ENCODE results near the gene AKTIP.

AKTIP gene

DNA sequence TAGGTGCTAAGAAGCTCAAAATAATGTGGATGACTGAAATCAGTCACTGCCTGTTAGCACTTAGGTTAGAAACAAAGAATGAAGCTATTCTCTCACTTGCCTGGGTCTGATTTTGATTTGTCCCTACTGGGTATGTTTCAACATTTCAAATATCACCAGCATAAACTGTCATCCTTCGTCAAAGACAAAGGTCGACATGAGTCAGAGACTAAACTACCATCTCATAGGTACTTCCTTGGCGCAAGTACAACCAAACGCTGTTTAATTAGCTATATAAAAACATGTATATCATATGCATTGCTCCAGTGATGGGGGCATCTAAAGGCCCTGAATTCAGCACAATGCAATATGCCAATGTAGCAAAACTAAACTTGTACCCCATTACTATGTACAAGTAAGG, 4.0 kb downstream of the AKTIP start:
- Histone ChIP-seq H3K27me3 (ENCODE audit: control insufficient read depth, insufficient read depth, low read length) (no peaks in the 10 kb centered on the region), H3K9ac (ENCODE audit: low read length) (no peak overlapping the region), H3K9me3 (ENCODE audit: control insufficient read depth, low read depth, low read length) (no peaks in the 10 kb centered on the region), H3K36me3 (ENCODE audit: control insufficient read depth, low read depth, low read length) (peaks cover 33% of the 10 kb centered on the region), H3K27ac (ENCODE audit: low read length) (no peak overlapping the region), H3K4me1 (ENCODE audit: control insufficient read depth, low read depth, low read length) (peaks cover 5% of the 10 kb centered on the region), H3K4me3 (ENCODE audit: low read length) (no peak overlapping the region)

DNA sequence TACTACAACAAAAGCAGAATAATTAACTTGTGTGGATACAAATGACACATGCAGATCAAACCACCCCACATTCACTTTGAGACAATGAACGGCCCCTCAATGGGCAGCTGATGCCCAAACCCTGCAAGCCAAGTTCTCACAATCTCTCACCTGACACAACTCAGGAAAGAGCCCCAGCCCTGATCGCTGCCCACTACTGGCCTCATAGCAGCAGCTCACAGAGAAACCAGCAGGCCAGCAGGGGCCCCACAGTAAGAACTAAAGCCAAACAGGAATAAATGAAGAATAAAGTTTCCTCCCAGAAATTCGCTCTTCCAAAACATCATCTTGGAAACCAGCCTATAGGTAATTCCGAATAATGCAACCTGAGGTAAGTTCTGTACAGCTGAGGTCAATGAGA, 7.7 kb downstream of the AKTIP start:
- Histone ChIP-seq H3K4me1 (ENCODE audit: control insufficient read depth, low read depth, low read length) (no peaks in the 10 kb centered on the region), H3K36me3 (ENCODE audit: control insufficient read depth, low read depth, low read length) (peaks cover 60% of the 10 kb centered on the region), H3K9me3 (ENCODE audit: control insufficient read depth, low read depth, low read length) (no peaks in the 10 kb centered on the region), H3K27me3 (ENCODE audit: control insufficient read depth, insufficient read depth, low read length) (no peaks in the 10 kb centered on the region), H3K27ac (ENCODE audit: low read length) (no peak overlapping the region), H3K9ac (ENCODE audit: low read length) (no peak overlapping the region), H3K4me3 (ENCODE audit: low read length) (no peak overlapping the region)

DNA sequence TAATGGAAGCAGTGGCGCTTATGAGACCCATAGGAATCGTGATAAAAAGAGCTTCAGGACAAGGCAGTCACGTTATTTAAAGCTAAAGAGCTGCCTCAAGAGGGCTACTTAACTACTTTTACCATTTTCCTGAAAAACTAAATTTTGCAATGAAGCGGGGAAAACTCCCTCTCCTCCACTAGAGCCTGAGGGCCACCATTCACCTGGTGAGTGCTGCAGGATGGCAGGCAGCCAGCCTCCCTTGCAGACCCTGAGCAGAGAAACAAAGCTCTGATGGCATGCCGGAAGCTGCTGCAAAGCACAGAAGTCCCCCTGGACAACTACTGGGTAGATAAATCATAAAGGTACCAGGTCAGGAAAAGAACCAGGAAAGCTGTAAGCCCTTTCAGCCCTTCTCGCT, 8.4 kb downstream of the AKTIP start:
- H3K9me3 ChIP-seq (ENCODE audit: control insufficient read depth, low read depth, low read length), result no peaks in the 10 kb centered on the region
- peaks cover 64% of the 10 kb centered on the region for H3K36me3 ChIP-seq (ENCODE audit: control insufficient read depth, low read depth, low read length)
- no peak overlapping the region for H3K27ac ChIP-seq (ENCODE audit: low read length)

DNA sequence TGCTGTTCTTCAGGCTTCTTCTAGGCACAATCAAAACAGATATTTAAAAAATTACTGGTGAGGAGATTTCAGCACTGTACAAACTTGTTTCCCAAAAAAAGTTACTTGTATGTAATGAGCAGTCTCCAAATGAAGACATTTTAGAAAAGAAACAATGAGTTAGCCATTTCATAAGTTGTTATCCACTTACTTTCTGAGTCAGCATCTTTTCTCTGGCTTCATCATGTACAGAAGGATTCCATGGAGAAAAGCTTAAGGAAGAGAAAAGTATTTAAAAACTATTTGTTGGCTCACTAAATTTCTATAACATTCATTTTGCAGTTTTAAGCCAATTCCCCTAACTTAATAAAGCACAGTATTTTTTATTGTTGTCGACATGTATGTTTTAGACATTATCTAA, 10.5 kb downstream of the AKTIP start:
- peaks cover 59% of the 10 kb centered on the region for H3K36me3 ChIP-seq (ENCODE audit: control insufficient read depth, low read depth, low read length)

More for the DNA sequence above, 8.4 kb downstream of the AKTIP start:
- Histone ChIP-seq H3K4me3 (ENCODE audit: low read length) (no peak overlapping the region), H3K4me1 (ENCODE audit: control insufficient read depth, low read depth, low read length) (no peaks in the 10 kb centered on the region), H3K27me3 (ENCODE audit: control insufficient read depth, insufficient read depth, low read length) (no peaks in the 10 kb centered on the region), H3K9ac (ENCODE audit: low read length) (no peak overlapping the region)

DNA sequence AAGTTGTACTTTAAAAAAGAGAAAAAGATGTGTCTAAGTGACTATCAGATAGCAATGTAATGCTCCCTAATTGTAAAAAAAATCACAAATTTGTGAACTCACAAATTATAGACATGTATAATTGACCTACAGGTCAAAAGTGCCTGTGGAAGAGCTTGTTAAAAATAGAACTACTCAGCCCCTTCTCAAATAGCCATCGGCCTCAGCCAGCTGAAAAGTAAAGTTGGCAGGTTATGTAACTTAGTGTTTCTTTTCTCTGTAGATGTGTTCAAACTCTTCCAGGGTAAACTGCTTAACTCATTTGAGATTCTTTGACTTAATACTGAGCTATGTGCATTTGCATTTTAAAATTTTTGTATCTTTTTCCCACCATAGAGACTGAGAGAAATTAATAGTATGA, 13.3 kb downstream of the AKTIP start:
- Histone ChIP-seq H3K4me1 (ENCODE audit: control insufficient read depth, low read depth, low read length) (no peaks in the 10 kb centered on the region), H3K9me3 (ENCODE audit: control insufficient read depth, low read depth, low read length) (no peaks in the 10 kb centered on the region), H3K9ac (ENCODE audit: low read length) (no peak overlapping the region), H3K4me3 (ENCODE audit: low read length) (no peak overlapping the region), H3K36me3 (ENCODE audit: control insufficient read depth, low read depth, low read length) (peaks cover 41% of the 10 kb centered on the region), H3K27me3 (ENCODE audit: control insufficient read depth, insufficient read depth, low read length) (no peaks in the 10 kb centered on the region), H3K27ac (ENCODE audit: low read length) (no peak overlapping the region)

More for the DNA sequence above, 10.5 kb downstream of the AKTIP start:
- Histone ChIP-seq H3K4me1 (ENCODE audit: control insufficient read depth, low read depth, low read length) (no peaks in the 10 kb centered on the region), H3K4me3 (ENCODE audit: low read length) (no peak overlapping the region), H3K9me3 (ENCODE audit: control insufficient read depth, low read depth, low read length) (no peaks in the 10 kb centered on the region), H3K27me3 (ENCODE audit: control insufficient read depth, insufficient read depth, low read length) (no peaks in the 10 kb centered on the region), H3K27ac (ENCODE audit: low read length) (no peak overlapping the region), H3K9ac (ENCODE audit: low read length) (no peak overlapping the region)

DNA sequence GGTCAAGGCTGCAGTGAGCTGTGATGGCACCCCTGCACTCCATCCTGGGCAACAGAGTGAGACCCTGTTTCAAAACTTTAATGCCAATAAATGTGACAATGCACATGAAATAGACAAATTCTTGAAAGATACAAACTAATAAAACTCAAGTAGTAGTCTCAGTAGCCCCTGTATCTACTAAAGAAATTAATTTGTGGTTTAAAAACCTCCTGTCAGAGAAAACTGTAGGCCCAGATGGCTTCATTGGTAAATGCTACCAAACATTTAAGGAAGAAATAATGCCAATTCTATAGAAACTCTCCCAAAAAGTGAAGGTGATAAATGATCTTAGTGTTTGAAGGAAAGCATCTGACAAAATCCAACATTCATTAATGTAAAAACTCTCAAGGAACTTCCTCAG, 16.8 kb downstream of the AKTIP start:
- peaks cover 34% of the 10 kb centered on the region for H3K36me3 ChIP-seq (ENCODE audit: control insufficient read depth, low read depth, low read length)
- no peaks in the 10 kb centered on the region for H3K27me3 ChIP-seq (ENCODE audit: control insufficient read depth, insufficient read depth, low read length)
- H3K9me3 ChIP-seq (ENCODE audit: control insufficient read depth, low read depth, low read length), result no peaks in the 10 kb centered on the region
- no peak overlapping the region for H3K9ac ChIP-seq (ENCODE audit: low read length)
- no peak overlapping the region for H3K4me3 ChIP-seq (ENCODE audit: low read length)
- no peak overlapping the region for H3K27ac ChIP-seq (ENCODE audit: low read length)
- no peaks in the 10 kb centered on the region for H3K4me1 ChIP-seq (ENCODE audit: control insufficient read depth, low read depth, low read length)

DNA sequence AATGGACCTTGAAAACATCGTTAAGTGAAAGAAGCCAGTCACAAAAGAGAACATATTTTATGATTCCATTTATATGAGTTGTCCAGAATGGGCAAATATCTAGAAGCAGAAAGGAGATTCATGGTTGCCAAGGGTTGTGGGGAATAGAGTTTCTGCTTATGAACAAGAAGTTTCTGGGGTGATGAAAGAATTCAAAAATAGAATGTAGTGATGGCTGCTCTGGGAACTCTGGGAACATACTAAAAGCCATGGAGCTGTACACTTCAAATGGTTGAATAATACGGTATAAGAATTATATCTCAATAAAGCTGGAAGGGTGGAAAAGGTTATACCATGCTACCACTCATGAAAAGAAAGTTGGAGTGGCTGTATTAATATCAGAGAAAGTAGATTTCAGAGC, 18.5 kb downstream of the AKTIP start:
- Histone ChIP-seq H3K9ac (ENCODE audit: low read length) (no peak overlapping the region), H3K4me1 (ENCODE audit: control insufficient read depth, low read depth, low read length) (no peaks in the 10 kb centered on the region), H3K9me3 (ENCODE audit: control insufficient read depth, low read depth, low read length) (no peaks in the 10 kb centered on the region), H3K4me3 (ENCODE audit: low read length) (no peak overlapping the region), H3K27ac (ENCODE audit: low read length) (no peak overlapping the region), H3K36me3 (ENCODE audit: control insufficient read depth, low read depth, low read length) (peaks cover 39% of the 10 kb centered on the region), H3K27me3 (ENCODE audit: control insufficient read depth, insufficient read depth, low read length) (no peaks in the 10 kb centered on the region)

DNA sequence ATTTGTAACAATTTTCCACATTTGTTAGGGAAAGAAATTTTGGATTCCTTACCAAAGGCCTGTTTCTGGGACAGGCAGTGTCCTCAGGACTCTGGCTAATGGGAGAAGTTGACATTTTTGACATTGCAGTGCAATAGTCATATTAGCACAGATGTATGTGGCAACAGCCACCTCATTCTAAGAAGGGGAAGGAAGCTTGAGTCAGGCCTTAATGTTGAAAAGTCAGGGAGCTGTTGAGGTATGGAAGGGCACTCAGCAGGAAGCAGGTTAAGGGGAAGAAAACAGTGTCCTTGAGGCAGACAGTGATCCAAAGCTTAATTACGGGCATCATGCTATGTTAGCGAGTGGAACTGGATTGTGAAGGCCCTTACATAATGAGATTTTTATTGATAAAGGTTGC, 20.9 kb downstream of the AKTIP start:
- no peaks in the 10 kb centered on the region for H3K9me3 ChIP-seq (ENCODE audit: control insufficient read depth, low read depth, low read length)
- no peak overlapping the region for H3K9ac ChIP-seq (ENCODE audit: low read length)
- H3K4me1 ChIP-seq (ENCODE audit: control insufficient read depth, low read depth, low read length), result no peaks in the 10 kb centered on the region
- H3K27ac ChIP-seq (ENCODE audit: low read length), result no peak overlapping the region
- peaks cover 41% of the 10 kb centered on the region for H3K36me3 ChIP-seq (ENCODE audit: control insufficient read depth, low read depth, low read length)
- H3K4me3 ChIP-seq (ENCODE audit: low read length), result no peak overlapping the region
- no peaks in the 10 kb centered on the region for H3K27me3 ChIP-seq (ENCODE audit: control insufficient read depth, insufficient read depth, low read length)

DNA sequence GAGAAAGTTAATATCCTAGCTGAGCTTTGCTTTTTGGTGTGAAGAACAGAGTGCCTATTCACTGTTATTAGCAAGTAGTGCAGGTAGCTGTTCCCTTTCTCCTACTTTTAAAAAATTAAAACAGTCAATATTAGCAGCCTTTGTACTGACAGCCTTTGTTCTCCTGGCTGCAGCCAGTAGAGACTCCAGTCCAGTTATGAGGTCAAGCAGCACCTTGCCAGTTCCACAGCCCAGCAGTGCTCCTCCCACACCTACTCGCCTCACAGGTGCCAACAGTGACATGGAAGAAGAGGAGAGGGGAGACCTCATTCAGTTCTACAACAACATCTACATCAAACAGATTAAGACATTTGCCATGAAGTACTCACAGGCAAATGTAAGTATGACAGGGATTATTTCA, 22.6 kb downstream of the AKTIP start:
- H3K27ac ChIP-seq (ENCODE audit: low read length), result no peak overlapping the region
- H3K4me1 ChIP-seq (ENCODE audit: control insufficient read depth, low read depth, low read length), result no peaks in the 10 kb centered on the region
- H3K9me3 ChIP-seq (ENCODE audit: control insufficient read depth, low read depth, low read length), result no peaks in the 10 kb centered on the region
- no peak overlapping the region for H3K9ac ChIP-seq (ENCODE audit: low read length)
- H3K36me3 ChIP-seq (ENCODE audit: control insufficient read depth, low read depth, low read length), result peaks cover 50% of the 10 kb centered on the region
- H3K27me3 ChIP-seq (ENCODE audit: control insufficient read depth, insufficient read depth, low read length), result no peaks in the 10 kb centered on the region
- no peak overlapping the region for H3K4me3 ChIP-seq (ENCODE audit: low read length)

DNA sequence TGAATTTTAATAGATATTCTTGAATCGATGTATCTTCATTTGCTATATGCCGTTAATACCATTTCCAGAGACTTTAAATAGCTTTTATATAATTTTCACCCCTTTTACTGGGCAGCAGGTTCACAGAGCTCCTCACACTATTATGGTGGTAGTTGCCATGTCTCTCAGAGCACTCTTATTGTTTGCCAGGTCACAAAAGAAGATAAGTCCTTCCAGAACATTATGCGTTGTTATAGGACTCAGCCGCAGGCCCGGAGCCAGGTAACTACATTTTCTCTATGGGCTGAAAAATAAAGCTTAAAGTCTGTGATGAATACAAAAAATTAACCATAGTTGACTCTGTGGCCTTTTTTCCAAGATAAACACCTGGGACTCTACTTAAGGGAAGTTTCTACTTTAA, 24.0 kb downstream of the AKTIP start:
- peaks cover 48% of the 10 kb centered on the region for H3K36me3 ChIP-seq (ENCODE audit: control insufficient read depth, low read depth, low read length)

DNA sequence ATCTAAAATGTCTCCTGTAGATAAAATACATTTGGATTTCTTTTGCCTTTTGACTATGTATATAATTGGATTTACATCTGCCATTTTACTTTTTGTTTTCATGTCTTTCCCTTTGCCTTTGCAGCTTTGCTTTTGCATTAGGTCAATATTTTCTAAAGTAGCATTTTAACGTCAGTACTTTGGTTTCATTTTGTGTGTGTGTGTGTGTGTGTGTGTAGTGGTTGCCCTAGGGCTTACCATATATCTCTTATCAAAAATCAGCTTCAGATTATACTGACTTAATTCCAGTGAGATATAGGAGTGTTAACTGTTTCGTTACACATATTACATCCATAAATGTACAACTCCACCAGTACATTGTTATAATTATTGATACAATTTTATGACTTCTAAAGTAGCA, 26.1 kb downstream of the AKTIP start:
- H3K9ac ChIP-seq (ENCODE audit: low read length), result no peak overlapping the region
- H3K36me3 ChIP-seq (ENCODE audit: control insufficient read depth, low read depth, low read length), result peaks cover 48% of the 10 kb centered on the region
- no peaks in the 10 kb centered on the region for H3K4me1 ChIP-seq (ENCODE audit: control insufficient read depth, low read depth, low read length)
- H3K9me3 ChIP-seq (ENCODE audit: control insufficient read depth, low read depth, low read length), result no peaks in the 10 kb centered on the region
- no peak overlapping the region for H3K27ac ChIP-seq (ENCODE audit: low read length)
- no peaks in the 10 kb centered on the region for H3K27me3 ChIP-seq (ENCODE audit: control insufficient read depth, insufficient read depth, low read length)
- no peak overlapping the region for H3K4me3 ChIP-seq (ENCODE audit: low read length)

More for the DNA sequence above, 24.0 kb downstream of the AKTIP start:
- Histone ChIP-seq H3K27ac (ENCODE audit: low read length) (no peak overlapping the region), H3K4me1 (ENCODE audit: control insufficient read depth, low read depth, low read length) (no peaks in the 10 kb centered on the region), H3K27me3 (ENCODE audit: control insufficient read depth, insufficient read depth, low read length) (no peaks in the 10 kb centered on the region), H3K9me3 (ENCODE audit: control insufficient read depth, low read depth, low read length) (no peaks in the 10 kb centered on the region), H3K9ac (ENCODE audit: low read length) (no peak overlapping the region), H3K4me3 (ENCODE audit: low read length) (no peak overlapping the region)

DNA sequence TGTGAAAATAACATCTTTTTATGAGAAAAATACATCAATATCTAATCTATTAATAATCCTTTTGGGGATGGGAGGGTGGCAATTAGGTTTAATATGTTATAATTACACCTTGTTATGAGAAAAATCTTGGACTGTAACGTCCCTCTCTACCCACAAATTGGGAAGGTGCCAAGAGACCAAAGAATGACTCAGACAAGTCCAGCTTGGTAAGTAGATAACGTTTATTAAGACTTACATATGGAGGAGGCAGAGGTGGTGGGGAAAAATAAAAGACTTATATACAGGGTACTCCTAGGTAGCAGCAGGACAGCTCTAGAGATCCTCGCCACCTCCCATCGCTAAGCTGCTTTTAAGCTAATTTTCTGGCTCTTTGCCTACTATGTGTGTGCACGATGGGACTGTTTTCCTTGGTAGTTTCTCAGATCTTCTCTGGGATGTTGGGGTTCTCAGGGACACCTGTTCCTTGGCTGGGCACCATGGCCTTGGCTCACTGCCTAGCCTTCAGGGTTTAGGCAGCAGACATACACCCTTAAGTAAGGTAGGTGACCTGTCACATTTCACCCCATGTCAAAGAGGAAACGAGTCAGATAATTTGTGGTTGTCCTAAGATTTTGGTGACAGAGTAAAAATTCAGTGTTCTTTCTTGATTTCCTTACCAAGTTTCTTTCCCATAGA, 37.3 kb downstream of the AKTIP start:
- Histone ChIP-seq H3K27ac (ENCODE audit: low read length) (no peak overlapping the region), H3K27me3 (ENCODE audit: control insufficient read depth, insufficient read depth, low read length) (no peaks in the 10 kb centered on the region), H3K36me3 (ENCODE audit: control insufficient read depth, low read depth, low read length) (peaks cover 48% of the 10 kb centered on the region), H3K4me1 (ENCODE audit: control insufficient read depth, low read depth, low read length) (no peaks in the 10 kb centered on the region), H3K9me3 (ENCODE audit: control insufficient read depth, low read depth, low read length) (no peaks in the 10 kb centered on the region), H3K4me3 (ENCODE audit: low read length) (no peak overlapping the region), H3K9ac (ENCODE audit: low read length) (no peak overlapping the region)
